IMR-90 (cell line): Measurements from ENCODE around the gene NUP210. TPM values are rescaled to one million over a fixed set of nuclear protein-coding genes. Genes with fewer than 3 reads are reported as not detected.

Experiments used
- ATAC-seq: fragments of 200-7000 bp; cut with Tn5 transposase; 2 replicates; pipeline ENCODE4 v1.9.1; 2020; ENCODE audit warnings: low read depth, mild to moderate bottlenecking, moderate library complexity
- BruUV-seq: library from RNA; stranded (reverse); fragments of 400-500 nt; replicated peaks from 2 replicates; lab custom pipeline; 2021; lab: Mats Ljungman, UMichigan
- CTCF ChIA-PET: fragments of 300-600 bp; formaldehyde crosslinking; extraction: SDS; loops from one replicate; lab custom pipeline; 2021; ENCODE audit warnings: antibody characterized with exemption; lab: Yijun Ruan, JAX
- POLR2A ChIA-PET: fragments of 300-600 bp; sonication (Branson Sonifier 250); formaldehyde crosslinking; loops from one replicate; lab custom pipeline; 2022; ENCODE audit warnings: antibody characterized with exemption; ENCODE audit not compliant: unreplicated experiment; lab: Charles Lee
- DNase-seq: peaks from one replicate; pipeline ENCODE4 v3.0.0; 2013
- H2AFZ ChIP-seq: replicated peaks from 2 replicates; pipeline ENCODE3; 2013; ENCODE audit warnings: low read length, mild to moderate bottlenecking; ENCODE audit not compliant: poor library complexity
- H2AK5ac ChIP-seq: 2 replicates; pipeline ENCODE4 v1.6.1; 2013; ENCODE audit warnings: low read depth, low read length, inconsistent platforms
- H2AK9ac ChIP-seq: replicated peaks from 2 replicates; pipeline ENCODE3; 2013; ENCODE audit warnings: mild to moderate bottlenecking, low read depth, low read length, moderate library complexity; ENCODE audit not compliant: poor library complexity
- H2BK120ac ChIP-seq: 2 replicates; pipeline ENCODE4 v1.6.1; 2013; ENCODE audit warnings: low read depth, low read length, inconsistent platforms
- H2BK15ac ChIP-seq: 3 replicates; pipeline ENCODE4 v1.6.1; 2013; ENCODE audit warnings: low read depth, low read length, inconsistent platforms
- H2BK20ac ChIP-seq: 2 replicates; pipeline ENCODE4 v1.6.1; 2013; ENCODE audit warnings: low read depth, mild to moderate bottlenecking, inconsistent platforms, low read length, moderate library complexity
- H2BK5ac ChIP-seq: 2 replicates; pipeline ENCODE4 v1.6.1; 2013; ENCODE audit warnings: mild to moderate bottlenecking, low read depth, low read length, inconsistent platforms; ENCODE audit not compliant: poor library complexity, severe bottlenecking
- H3K14ac ChIP-seq: replicated peaks from 2 replicates; pipeline ENCODE4 v1.6.1; 2013; ENCODE audit warnings: low read depth, low read length, inconsistent platforms
- H3K18ac ChIP-seq: 2 replicates; pipeline ENCODE4 v1.6.1; 2013; ENCODE audit warnings: low read depth, low read length, control low read depth
- H3K23ac ChIP-seq: 2 replicates; pipeline ENCODE4 v1.6.1; 2013; ENCODE audit warnings: low read depth, low read length, inconsistent platforms
- H3K27ac ChIP-seq: 2 replicates; pipeline ENCODE4 v1.5.1; 2013; ENCODE audit warnings: mild to moderate bottlenecking, control low read depth, low read length; ENCODE audit not compliant: insufficient read depth
- H3K27me3 ChIP-seq: 2 replicates; pipeline ENCODE4 v1.6.1; 2013; ENCODE audit warnings: low read length; ENCODE audit not compliant: control insufficient read depth, insufficient read depth
- H3K36me3 ChIP-seq: 2 replicates; pipeline ENCODE4 v1.6.1; 2013; ENCODE audit warnings: low read length, mixed read lengths; ENCODE audit not compliant: control insufficient read depth, insufficient read depth
- H3K4ac ChIP-seq: 2 replicates; pipeline ENCODE4 v1.6.1; 2013; ENCODE audit warnings: low read depth, low read length, inconsistent platforms
- H3K4me1 ChIP-seq: 2 replicates; pipeline ENCODE4 v1.6.1; 2013; ENCODE audit warnings: low read length, mixed read lengths; ENCODE audit not compliant: control insufficient read depth, insufficient read depth
- H3K4me2 ChIP-seq: 2 replicates; pipeline ENCODE4 v1.6.1; 2013; ENCODE audit warnings: low read depth, mild to moderate bottlenecking, control low read depth, low read length, moderate library complexity
- H3K4me3 ChIP-seq: 2 replicates; pipeline ENCODE4 v1.5.1; 2013; ENCODE audit warnings: low read depth, mild to moderate bottlenecking, control low read depth, low read length, moderate library complexity; ENCODE audit not compliant: insufficient read depth
- H3K56ac ChIP-seq: 2 replicates; pipeline ENCODE4 v1.6.1; 2013; ENCODE audit warnings: low read length, inconsistent platforms; ENCODE audit not compliant: insufficient read depth; ENCODE audit errors: extremely low read depth
- H3K79me1 ChIP-seq, 2 experiments: 2 replicates each; pipeline ENCODE4 v1.6.1; 2013; ENCODE audit warnings: low read length in 2 of 2, inconsistent platforms in 1 of 2, low read depth in 1 of 2
- H3K9ac ChIP-seq: 2 replicates; pipeline ENCODE4 v1.6.1; 2013; ENCODE audit warnings: low read depth, low read length, control low read depth
- H3K9me1 ChIP-seq: 2 replicates; pipeline ENCODE4 v1.6.1; 2013; ENCODE audit warnings: low read length, inconsistent platforms; ENCODE audit not compliant: insufficient read depth
- H3K9me3 ChIP-seq: 2 replicates; pipeline ENCODE4 v1.6.1; 2013; ENCODE audit warnings: low read length; ENCODE audit not compliant: control insufficient read depth, insufficient read depth
- H4K20me1 ChIP-seq: 2 replicates; pipeline ENCODE4 v1.6.1; 2013; ENCODE audit warnings: low read length, inconsistent platforms; ENCODE audit not compliant: insufficient read depth
- H4K5ac ChIP-seq: 2 replicates; pipeline ENCODE4 v1.6.1; 2013; ENCODE audit warnings: mild to moderate bottlenecking, low read depth, low read length, control low read depth
- H4K8ac ChIP-seq, 2 experiments: 2 replicates each; pipeline ENCODE4 v1.6.1; 2013; ENCODE audit warnings: low read depth in 2 of 2, low read length in 2 of 2, control low read depth in 1 of 2, inconsistent platforms in 1 of 2
- H4K91ac ChIP-seq: 2 replicates; pipeline ENCODE4 v1.6.1; 2013; ENCODE audit warnings: low read depth, low read length, inconsistent platforms; ENCODE audit not compliant: insufficient read depth
- BHLHE40 ChIP-seq: fragments of 150-350 bp; IDR thresholded peaks from 2 replicates; pipeline ENCODE4 v1.6.1; 2016; ENCODE audit warnings: mild to moderate bottlenecking, low read depth, low read length
- CEBPB ChIP-seq: IDR thresholded peaks from 2 replicates; pipeline ENCODE4 v1.6.1; 2012; ENCODE audit warnings: low read depth, low read length, improper control_type of control experiment
- CHD1 ChIP-seq: IDR thresholded peaks from 2 replicates; pipeline ENCODE4 v1.6.1; 2012; ENCODE audit warnings: low read depth, low read length, improper control_type of control experiment
- CTCF ChIP-seq: conservative IDR thresholded peaks from 2 replicates; pipeline ENCODE4 v1.5.1; 2012; ENCODE audit warnings: mild to moderate bottlenecking, low read depth, low read length, improper control_type of control experiment
- ELK1 ChIP-seq: fragments of 150-350 bp; IDR thresholded peaks from 2 replicates; pipeline ENCODE4 v1.6.1; 2016; ENCODE audit warnings: low read depth, mild to moderate bottlenecking, low read length, moderate library complexity, borderline replicate concordance
- FOS ChIP-seq: fragments of 150-350 bp; IDR thresholded peaks from 2 replicates; pipeline ENCODE4 v1.6.1; 2016; ENCODE audit warnings: low read depth, low read length
- MAZ ChIP-seq: IDR thresholded peaks from 2 replicates; pipeline ENCODE4 v1.6.1; 2012; ENCODE audit warnings: low read depth, mild to moderate bottlenecking, low read length, improper control_type of control experiment, moderate library complexity, borderline replicate concordance
- MXI1 ChIP-seq: IDR thresholded peaks from 2 replicates; pipeline ENCODE4 v1.6.1; 2012; ENCODE audit warnings: low read depth, mild to moderate bottlenecking, low read length, moderate library complexity, borderline replicate concordance
- NFE2L2 ChIP-seq: fragments of 150-350 bp; IDR thresholded peaks from 2 replicates; pipeline ENCODE4 v1.6.1; 2016; ENCODE audit warnings: low read depth, mild to moderate bottlenecking, low read length
- RAD21 ChIP-seq: IDR thresholded peaks from 2 replicates; pipeline ENCODE4 v1.6.1; 2012; ENCODE audit warnings: low read length, improper control_type of control experiment
- RCOR1 ChIP-seq: IDR thresholded peaks from 2 replicates; pipeline ENCODE4 v1.6.1; 2012; ENCODE audit warnings: mild to moderate bottlenecking, low read length, improper control_type of control experiment; ENCODE audit not compliant: insufficient replicate concordance
- SMC3 ChIP-seq: fragments of 150-350 bp; IDR thresholded peaks from 2 replicates; pipeline ENCODE4 v1.6.1; 2016; ENCODE audit warnings: low read depth, mild to moderate bottlenecking, antibody characterized with exemption, low read length, moderate library complexity
- USF2 ChIP-seq: fragments of 150-350 bp; IDR thresholded peaks from 2 replicates; pipeline ENCODE4 v1.6.1; 2017; ENCODE audit warnings: mild to moderate bottlenecking, antibody characterized with exemption, low read length, low read depth
- WGBS, 2 experiments: methylation state at CpG; one replicate each; pipeline versions ENCODE4 v1.1.5 to v1.1.7; 2013; ENCODE audit warnings: missing lambda C conversion rate in 2 of 2; ENCODE audit not compliant: insufficient read length in 1 of 2; ENCODE audit errors: extremely low coverage in 2 of 2; 5-methylcytosine and 5-hydroxymethylcytosine counted together
- dilution Hi-C: fragments of 300-500 bp; cut with HindIII; formaldehyde crosslinking; loops from one replicate; pipeline ENCODE4 v1.14.3; 2018; ENCODE audit warnings: low sequenced_read_pairs; ENCODE audit not compliant: unreplicated experiment
- in situ Hi-C: fragments of 300-500 bp; cut with MboI; formaldehyde crosslinking; loops from 3 replicates; pipeline ENCODE4 v1.14.3; 2019; ENCODE audit warnings: low sequenced_read_pairs, inconsistent platforms, mixed read lengths
- intact Hi-C: fragments of 100-400 bp; cut with micrococcal nuclease; formaldehyde crosslinking; loops from 2 replicates; pipeline ENCODE4 v1.10.0; 2022
- polyA plus RNA-seq, 3 experiments: library from polyadenylated mRNA; depleted of rRNA; stranded (reverse); fragments of >200 nt; gene quantifications; 2 replicates each; pipeline ENCODE4 v1.2.3, GENCODE V29; 2012; ENCODE audit warnings: low replicate concordance in 1 of 3
- total RNA-seq: library from RNA; depleted of rRNA; stranded (reverse); fragments of >200 nt; gene quantifications from 2 replicates; pipeline ENCODE4 v1.2.3, GENCODE V29; 2012

The NUP210 gene
- total and polyA plus RNA-seq, 2 of the 4 experiments (the other 2 are of a cell fraction) = under 0.01 to 0.03 TPM

- dilution Hi-C loops (no loop called here), intact Hi-C loops (no loop called here), in situ Hi-C loops (no loop called here)
- Histone ChIP-seq H3K4me1 (no peaks in the 10 kb centered on the region), H2AFZ (no peak overlapping the region), H3K4me2 (no peak overlapping the region), H3K9me1 (peaks cover 5% of the 10 kb centered on the region; the same call in 1 of the 2 replicates), H3K4me3 (no peak overlapping the region), H3K36me3 (no peaks in the 10 kb centered on the region), H2BK5ac (no peak overlapping the region), H4K8ac (no peak overlapping the region), H2AK9ac (peak overlapping the region; percentile 16), H3K4ac (no peak overlapping the region), H4K5ac (no peak overlapping the region), H4K20me1 (no peaks in the 10 kb centered on the region), H3K27ac (no peak overlapping the region), H3K18ac (no peak overlapping the region), H3K23ac (no peak overlapping the region), H2AK5ac (no peak overlapping the region), H4K91ac (no peak overlapping the region), H3K9me3 (no peaks in the 10 kb centered on the region), H3K27me3 (no peaks in the 10 kb centered on the region; the same call in 1 of the 2 replicates), H2BK120ac (no peak overlapping the region), H3K79me1 (no peaks in the 10 kb centered on the region), H2BK20ac (no peak overlapping the region), H3K9ac (no peak overlapping the region), H2BK15ac (no peak overlapping the region), H3K56ac (no peak overlapping the region), H3K14ac (no peak overlapping the region)
- ChIA-PET CTCF (no interaction called here), POLR2A (no interaction called here)
- no CpG with 5 or more reads among the region's 8 CpGs for WGBS, 2 experiments
- TF ChIP-seq FOS (no peak), MAZ (no peak), RAD21 (no peak), MXI1 (no peak), ELK1 (no peak), CHD1 (no peak), SMC3 (no peak), RCOR1 (no peak), NFE2L2 (no peak), BHLHE40 (no peak), CEBPB (no peak), CTCF (no peak), USF2 (no peak)
- DNase-seq = no peak
- no peak for ATAC-seq
- BruUV-seq = no TSS peak
Observed at GRCh38 chr3:13372656-13373055, 47.5 kb downstream of the NUP210 start.
